HG02938 (cell line): Measurements from ENCODE around the gene CHRDL1.
"Not testable (repeated sequence)": the region's sequence is repeated elsewhere in the genome, so short reads cannot be mapped to it uniquely, and the experiment has no call there.

Experiments used
- ATAC-seq: cut with Tn5 transposase; IDR thresholded peaks from one replicate; pipeline ENCODE4 v1.9.1; 2021; ENCODE audit warnings: mild to moderate bottlenecking, moderate library complexity; ENCODE audit not compliant: unreplicated experiment

CHRDL1 gene

DNA sequence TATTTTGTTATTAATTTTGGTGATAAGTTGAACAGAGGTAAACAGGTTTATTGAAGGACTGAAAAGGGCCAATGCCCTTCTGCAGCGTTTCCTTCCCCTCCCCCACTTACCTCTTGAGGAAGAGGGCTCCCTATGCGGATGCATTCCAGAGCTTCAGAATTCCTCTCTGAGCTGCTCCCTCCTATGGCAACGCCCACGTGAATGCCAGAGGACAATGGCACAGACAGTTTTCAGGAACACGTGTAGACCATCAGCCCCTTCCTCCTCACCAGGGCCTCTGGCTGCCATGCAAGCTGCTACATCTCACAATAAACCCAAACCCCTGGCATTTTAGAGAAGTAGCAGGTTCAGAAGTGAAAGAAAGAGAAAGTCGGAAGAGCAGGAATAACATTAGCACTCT, 127.9 kb downstream of the CHRDL1 start:
- ATAC-seq, result no peak

DNA sequence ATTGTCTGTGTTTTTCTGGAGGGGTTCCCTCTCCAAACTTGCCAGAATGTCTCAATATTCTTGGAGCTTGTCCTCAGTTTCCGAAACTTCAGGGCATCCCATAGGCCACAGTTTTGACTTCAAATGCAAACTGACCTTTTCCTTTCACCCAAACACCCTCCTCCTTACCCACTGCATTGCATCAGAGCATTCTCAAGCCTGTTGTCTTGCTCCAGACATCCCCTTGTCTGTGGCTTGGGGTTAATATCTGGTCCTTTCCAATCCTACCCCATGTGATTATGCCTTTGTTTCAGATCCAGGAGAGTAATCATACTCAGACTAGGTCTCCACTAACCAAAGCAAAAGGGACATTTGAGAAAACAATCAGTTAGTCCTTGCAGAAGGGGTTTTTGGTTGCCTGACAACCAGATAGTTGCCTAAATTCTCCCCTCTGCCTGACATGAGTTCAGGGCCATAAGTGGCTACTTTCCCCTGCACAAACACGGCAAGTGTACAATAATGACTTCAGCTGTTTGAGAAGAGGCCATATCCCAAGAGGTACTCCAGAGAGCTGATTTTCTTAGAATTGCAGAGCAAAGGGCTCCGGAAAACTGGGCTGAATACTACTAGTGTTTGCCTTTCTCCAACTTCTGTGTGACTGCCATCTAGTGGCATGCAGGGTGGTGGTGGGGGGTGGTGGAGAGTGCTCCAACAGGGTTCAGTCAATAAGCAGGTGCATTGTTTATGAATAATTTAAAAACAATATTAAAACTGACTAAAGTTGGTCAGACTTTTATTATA, 130.2 kb downstream of the CHRDL1 start:
- ATAC-seq, result peak; percentile 75

GRCh38 chrX:110657073-110657472, 138.5 kb downstream of the CHRDL1 start:
- no peak for ATAC-seq

DNA sequence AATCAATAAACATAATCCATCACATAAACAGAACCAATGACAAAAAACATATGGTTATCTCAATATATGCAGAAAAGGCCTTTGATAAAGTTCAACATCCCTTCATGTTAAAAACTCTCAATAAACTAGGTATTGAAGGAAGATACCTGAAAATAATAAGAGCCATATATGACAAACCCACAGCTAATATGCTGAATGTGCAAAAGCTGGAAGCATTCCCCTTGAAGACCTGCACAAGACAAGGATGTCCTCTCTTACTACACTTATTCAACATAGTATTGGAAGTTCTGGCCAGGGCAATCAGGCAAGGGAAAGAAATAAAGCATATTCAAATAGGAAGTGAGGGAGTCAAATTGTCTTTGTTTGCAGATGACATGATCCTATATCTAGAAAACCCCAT, 141.3 kb downstream of the CHRDL1 start:
- ATAC-seq, result not testable (repeated sequence)

GRCh38 chrX:110646386-110646785, 149.2 kb downstream of the CHRDL1 start:
- no peak for ATAC-seq
